GM12878 (cell line): Measurements from ENCODE around the gene NKAIN4. TPM values are rescaled to one million over a fixed set of nuclear protein-coding genes. Genes with fewer than 3 reads are reported as not detected.

Experiments used
- ATAC-seq: fragments of 200-7000 bp; cut with Tn5 transposase; 3 replicates; pipeline ENCODE4 v1.9.1; 2020; ENCODE audit warnings: mild to moderate bottlenecking, moderate library complexity
- BruUV-seq: library from RNA; stranded (reverse); fragments of 400-500 nt; replicated peaks from 2 replicates; lab custom pipeline; 2021; lab: Mats Ljungman, UMichigan
- CTCF ChIA-PET: fragments of 300-600 bp; sonication (Branson Sonifier 250); formaldehyde crosslinking; extraction: SDS; loops from one replicate; lab custom pipeline; 2021; ENCODE audit warnings: inconsistent platforms; lab: Yijun Ruan, JAX
- POLR2A ChIA-PET: fragments of 350-600 bp; formaldehyde crosslinking; extraction: SDS; loops from one replicate; lab custom pipeline; 2021; ENCODE audit warnings: inconsistent platforms; lab: Charles Lee
- RAD21 ChIA-PET: fragments of 300-600 bp; sonication (Branson Sonifier 250); formaldehyde crosslinking; loops from one replicate; lab custom pipeline; 2023; ENCODE audit warnings: antibody characterized with exemption; ENCODE audit not compliant: unreplicated experiment; lab: Charles Lee
- SMC1A ChIA-PET: fragments of 300-600 bp; sonication (Branson Sonifier 250); formaldehyde crosslinking; loops from one replicate; lab custom pipeline; 2023; ENCODE audit not compliant: unreplicated experiment, uncharacterized antibody; lab: Charles Lee
- DNase-seq: peaks from one replicate; pipeline ENCODE4 v3.0.0-alpha.2; 2011; ENCODE audit warnings: low read depth, low spot score
- FAIRE-seq: peaks from 3 replicates; lab custom pipeline; 2011; peaks lifted over from hg19 to GRCh38; lab: Jason Lieb, UNC
- H2AFZ ChIP-seq: 2 replicates; pipeline ENCODE4 v1.6.0; 2011; ENCODE audit warnings: low read depth, low read length, control low read depth; ENCODE audit not compliant: control insufficient read depth
- H3K27ac ChIP-seq: 2 replicates; pipeline ENCODE4 v1.5.1; 2011; ENCODE audit warnings: control low read depth; ENCODE audit not compliant: control insufficient read depth, insufficient read depth
- H3K27me3 ChIP-seq, 2 experiments: replicated peaks in 1 of 2; 2 replicates each; pipeline versions ENCODE4 v1.6.0 to v1.6.1; 2011; ENCODE audit warnings: low read length in 1 of 2; ENCODE audit not compliant: control insufficient read depth in 2 of 2, insufficient read depth in 2 of 2
- H3K36me3 ChIP-seq, 2 experiments: 2 replicates each; pipeline ENCODE4 v1.5.1; 2011; ENCODE audit warnings: low read length in 1 of 2; ENCODE audit not compliant: control insufficient read depth in 2 of 2, insufficient read depth in 2 of 2
- H3K4me1 ChIP-seq: 2 replicates; pipeline ENCODE4 v1.6.1; 2011; ENCODE audit warnings: mild to moderate bottlenecking, low read length, moderate library complexity, mixed read lengths; ENCODE audit not compliant: control insufficient read depth, insufficient read depth
- H3K4me2 ChIP-seq: 2 replicates; pipeline ENCODE4 v1.6.0; 2011; ENCODE audit warnings: control low read depth; ENCODE audit not compliant: control insufficient read depth, insufficient read depth
- H3K4me3 ChIP-seq: fragments of 200-600 bp; sonication (generic); 2 replicates; pipeline ENCODE4 v1.5.1; 2016
- H3K79me2 ChIP-seq: 2 replicates; pipeline ENCODE4 v1.6.0; 2011; ENCODE audit warnings: low read length; ENCODE audit not compliant: control insufficient read depth, insufficient read depth
- H3K9ac ChIP-seq: 2 replicates; pipeline ENCODE4 v1.8.0; 2011; ENCODE audit warnings: low read length, control low read depth, mixed read lengths; ENCODE audit not compliant: control insufficient read depth, insufficient read depth
- H3K9me3 ChIP-seq: replicated peaks from 3 replicates; pipeline ENCODE4 v1.5.1; 2011; ENCODE audit warnings: mild to moderate bottlenecking, low read length; ENCODE audit not compliant: control insufficient read depth, insufficient read depth
- H4K20me1 ChIP-seq: 2 replicates; pipeline ENCODE4 v1.6.0; 2011; ENCODE audit not compliant: control insufficient read depth, insufficient read depth
- BACH1 ChIP-seq: fragments of 450-650 bp; IDR thresholded peaks from 2 replicates; pipeline ENCODE4 v1.6.1; 2017; ENCODE audit warnings: mild to moderate bottlenecking, borderline replicate concordance
- CHD2 ChIP-seq: IDR thresholded peaks from 2 replicates; pipeline ENCODE4 v1.6.1; 2011; ENCODE audit warnings: low read depth, low read length, improper control_type of control experiment, borderline replicate concordance
- CREB1 ChIP-seq: IDR thresholded peaks from 2 replicates; pipeline ENCODE4 v1.6.1; 2012; ENCODE audit warnings: low read depth, mild to moderate bottlenecking, inconsistent platforms
- EP300 ChIP-seq, 2 experiments: fragments of 150-350 bp in 1 of 2; IDR thresholded peaks; 2 replicates each; pipeline ENCODE4 v1.6.1; 2011 to 2012; ENCODE audit warnings: low read depth in 2 of 2, low read length in 2 of 2, borderline replicate concordance in 1 of 2, improper control_type of control experiment in 1 of 2, inconsistent platforms in 1 of 2; ENCODE audit not compliant: control insufficient read depth in 1 of 2
- HDAC2 ChIP-seq: fragments of 200-600 bp; sonication (generic); IDR thresholded peaks from 2 replicates; pipeline ENCODE4 v1.6.1; 2017
- IRF3 ChIP-seq: fragments of 450-650 bp; IDR thresholded peaks from 2 replicates; pipeline ENCODE4 v1.6.1; 2014; ENCODE audit warnings: mild to moderate bottlenecking
- LARP7 ChIP-seq: fragments of 450-650 bp; IDR thresholded peaks from 2 replicates; pipeline ENCODE4 v1.6.1; 2017; ENCODE audit warnings: mild to moderate bottlenecking
- MLLT1 ChIP-seq: fragments of 450-650 bp; IDR thresholded peaks from 2 replicates; pipeline ENCODE4 v1.6.1; 2016; ENCODE audit warnings: mild to moderate bottlenecking
- MTA2 ChIP-seq: fragments of 450-650 bp; IDR thresholded peaks from 2 replicates; pipeline ENCODE4 v1.6.1; 2016; ENCODE audit warnings: low read depth, mild to moderate bottlenecking, moderate library complexity
- MTA3 ChIP-seq: IDR thresholded peaks from 2 replicates; pipeline ENCODE4 v1.6.1; 2012; ENCODE audit warnings: low read length, inconsistent platforms, borderline replicate concordance
- MYB ChIP-seq: fragments of 150-350 bp; IDR thresholded peaks from 2 replicates; pipeline ENCODE4 v1.6.1; 2014; ENCODE audit warnings: mild to moderate bottlenecking, low read depth, low read length, borderline replicate concordance
- NRF1 ChIP-seq: conservative IDR thresholded peaks from 2 replicates; pipeline ENCODE4 v1.6.1; 2011; ENCODE audit warnings: mild to moderate bottlenecking, low read depth, low read length, improper control_type of control experiment
- PAX8 ChIP-seq: fragments of 450-650 bp; IDR thresholded peaks from 2 replicates; pipeline ENCODE4 v1.6.1; 2017; ENCODE audit warnings: mild to moderate bottlenecking, moderate library complexity
- PKNOX1 ChIP-seq: fragments of 450-650 bp; IDR thresholded peaks from 2 replicates; pipeline ENCODE4 v1.6.1; 2016; ENCODE audit warnings: mild to moderate bottlenecking
- RELA ChIP-seq: fragments of 450-650 bp; IDR thresholded peaks from 2 replicates; pipeline ENCODE4 v1.8.0; 2014; ENCODE audit warnings: borderline replicate concordance; ENCODE audit not compliant: partially characterized antibody
- RELB ChIP-seq: fragments of 450-650 bp; IDR thresholded peaks from 2 replicates; pipeline ENCODE4 v1.6.1; 2017; ENCODE audit warnings: low read depth, mild to moderate bottlenecking, moderate library complexity
- STAT1 ChIP-seq: fragments of 450-650 bp; conservative IDR thresholded peaks from 2 replicates; pipeline ENCODE4 v1.6.1; 2014; ENCODE audit warnings: antibody characterized with exemption, mild to moderate bottlenecking
- STAT3 ChIP-seq: IDR thresholded peaks from 2 replicates; pipeline ENCODE4 v1.6.1; 2011; ENCODE audit warnings: low read depth, low read length, improper control_type of control experiment
- TCF7 ChIP-seq: IDR thresholded peaks from 2 replicates; pipeline ENCODE4 v1.6.1; 2014; ENCODE audit warnings: antibody characterized with exemption, borderline replicate concordance
- WGBS: methylation state at CpG from one replicate; pipeline ENCODE4 v1.1.6; 2016; ENCODE audit warnings: low lambda C conversion rate; ENCODE audit not compliant: insufficient replicate concordance, insufficient coverage; ENCODE audit errors: missing lambda C conversion rate; 5-methylcytosine and 5-hydroxymethylcytosine counted together
- in situ Hi-C: fragments of 300-500 bp; cut with MboI; formaldehyde crosslinking; loops from 9 replicates; pipeline ENCODE4 v1.14.3; 2018; ENCODE audit warnings: mixed read lengths
- intact Hi-C: fragments of 100-400 bp; cut with micrococcal nuclease; formaldehyde crosslinking; loops from one replicate; pipeline ENCODE4 v1.14.2; 2022; ENCODE audit not compliant: unreplicated experiment
- polyA plus RNA-seq, 11 experiments: library from polyadenylated mRNA; depleted of rRNA in 4 of 11; unstranded in 6 of 11; stranded (reverse) in 5 of 11; fragments of >200 nt; fragmentation: Nextera tagmentation in 4 of 11; fragmentation: Illumina TruSeq in 1 of 11; extraction: Ambion mirVana in 4 of 11; extraction: Trizol in 1 of 11; gene quantifications; 1 replicate in 1 of 11; 2 replicates in 10 of 11; pipeline versions ENCODE4 v1.2.1 to v1.2.3, GENCODE V29; 2011 to 2016; ENCODE audit warnings: inconsistent platforms in 2 of 11, missing spikeins in 2 of 11, low read depth in 1 of 11
- total RNA-seq, 4 experiments: library from RNA; depleted of rRNA in 3 of 4; stranded (reverse); fragments of >200 nt in 3 of 4; fragmentation: Illumina TruSeq in 1 of 4; extraction: Trizol in 1 of 4; gene quantifications; 2 replicates each; pipeline versions ENCODE4 v1.2.1 to v1.2.3, GENCODE V29; 2013 to 2021

NKAIN4 gene
- total and polyA plus RNA-seq, 10 of the 15 experiments (the other 5 are each of a cell fraction or from before 2014, with no cell fraction given), result 0.11 TPM; not detected in 9

- BruUV-seq, result no TSS peak
- Histone ChIP-seq H2AFZ (no peak overlapping the region), H3K27me3 (no peaks in the 10 kb centered on the region; a peak in 1 of 4 replicates), H3K4me2 (no peak overlapping the region), H3K4me3 (no peak overlapping the region), H4K20me1 (no peaks in the 10 kb centered on the region), H3K79me2 (no peaks in the 10 kb centered on the region), H3K9me3 (no peaks in the 10 kb centered on the region), H3K36me3 (peaks cover 1 to 4% of the 10 kb centered on the region in 2 experiments; a peak in 3 of 4 replicates), H3K9ac (no peak overlapping the region), H3K4me1 (no peaks in the 10 kb centered on the region), H3K27ac (no peak overlapping the region)
- WGBS, result 69% methylated on average over 16 of the region's 16 CpGs
- POLR2A ChIA-PET, result no interaction called here
- RAD21 ChIA-PET, result no interaction called here
- intact Hi-C loops, result no loop called here
- FAIRE-seq (no peak), ATAC-seq (no peak), DNase-seq (no peak)
- in situ Hi-C loops, result no loop called here
- SMC1A ChIA-PET, result no interaction called here
- CTCF ChIA-PET, result interaction anchor here (1.3 to 3.1 kb wide), 2 partner anchors 69 to 110 kb away, joined by 3 to 19 read pairs; no protein-coding TSS in a partner anchor
- TF ChIP-seq RELA (no peak), PKNOX1 (no peak), STAT3 (no peak), STAT1 (no peak), LARP7 (no peak), IRF3 (no peak), MTA2 (no peak), MYB (no peak), TCF7 (no peak), BACH1 (no peak), CREB1 (no peak), PAX8 (no peak), NRF1 (no peak), HDAC2 (no peak), RELB (no peak), MTA3 (no peak), EP300 (IDR thresholded peaks at IDR 0.05; ENCODE audit: borderline replicate concordance in 1 of 2, control insufficient read depth in 1 of 2, low read depth in 2 of 2, low read length in 2 of 2) (no peak), MLLT1 (no peak), CHD2 (no peak)
Measured at GRCh38 chr20:63292292-63292701, 38.0 kb upstream of the NKAIN4 start.
